ENCODE results near the gene ZNF705A.
"Not testable (repeated sequence)": the region's sequence is repeated elsewhere in the genome, so short reads cannot be mapped to it uniquely, and the experiment has no call there.

DNA sequence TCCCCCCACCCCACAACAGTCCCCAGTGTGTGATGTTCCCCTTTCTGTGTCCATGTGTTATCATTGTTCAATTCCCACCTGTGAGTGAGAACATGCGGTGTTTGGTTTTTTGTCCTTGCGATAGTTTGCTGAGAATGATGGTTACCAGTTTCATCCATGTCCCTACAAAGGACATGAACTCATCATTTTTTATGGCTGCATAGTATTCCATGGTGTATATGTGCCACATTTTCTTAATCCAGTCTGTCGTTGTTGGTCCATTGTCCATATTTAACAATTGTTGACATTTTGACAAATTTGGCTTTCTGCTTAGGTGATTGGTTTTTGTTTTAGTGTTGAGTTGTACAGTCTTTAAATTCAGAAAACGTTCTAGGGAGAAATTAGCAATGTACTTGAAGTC, 43.7 kb upstream of the ZNF705A start:
- TF ChIP-seq, protein P1, sequence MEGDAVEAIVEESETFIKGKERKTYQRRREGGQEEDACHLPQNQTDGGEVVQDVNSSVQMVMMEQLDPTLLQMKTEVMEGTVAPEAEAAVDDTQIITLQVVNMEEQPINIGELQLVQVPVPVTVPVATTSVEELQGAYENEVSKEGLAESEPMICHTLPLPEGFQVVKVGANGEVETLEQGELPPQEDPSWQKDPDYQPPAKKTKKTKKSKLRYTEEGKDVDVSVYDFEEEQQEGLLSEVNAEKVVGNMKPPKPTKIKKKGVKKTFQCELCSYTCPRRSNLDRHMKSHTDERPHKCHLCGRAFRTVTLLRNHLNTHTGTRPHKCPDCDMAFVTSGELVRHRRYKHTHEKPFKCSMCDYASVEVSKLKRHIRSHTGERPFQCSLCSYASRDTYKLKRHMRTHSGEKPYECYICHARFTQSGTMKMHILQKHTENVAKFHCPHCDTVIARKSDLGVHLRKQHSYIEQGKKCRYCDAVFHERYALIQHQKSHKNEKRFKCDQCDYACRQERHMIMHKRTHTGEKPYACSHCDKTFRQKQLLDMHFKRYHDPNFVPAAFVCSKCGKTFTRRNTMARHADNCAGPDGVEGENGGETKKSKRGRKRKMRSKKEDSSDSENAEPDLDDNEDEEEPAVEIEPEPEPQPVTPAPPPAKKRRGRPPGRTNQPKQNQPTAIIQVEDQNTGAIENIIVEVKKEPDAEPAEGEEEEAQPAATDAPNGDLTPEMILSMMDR (IDR thresholded peaks at IDR 0.05; ENCODE audit: low read depth, low read length, poor library complexity, severe bottlenecking), result not testable (repeated sequence)
- not testable (repeated sequence) for TF ChIP-seq EZH2phosphoT487 (IDR thresholded peaks at IDR 0.05; ENCODE audit: borderline replicate concordance, low read length)
